Tongue (tissue), 2 donors: ENCODE results near the gene MASP1. TPM values are rescaled to one million over a fixed set of nuclear protein-coding genes. Genes with fewer than 3 reads are reported as not detected.

Source experiments
- DNase-seq: peaks from one replicate; pipeline ENCODE4 v3.0.0-alpha.2; 2015
- total RNA-seq: library from RNA; depleted of rRNA; stranded (reverse); fragments of >200 nt; gene quantifications from one replicate; pipeline ENCODE4 v1.2.3, GENCODE V29; 2014

The MASP1 gene
- total RNA-seq = 12.0 TPM

GRCh38 chr3:187291512-187292132 lies at the start of gene MASP1:
Gene MASP1, minus strand, starts transcription at chr3:187291737. Its CDS starts 105 bp downstream, at chr3:187291632.
- DNase-seq = peak; percentile 24

GRCh38 chr3:187340578-187340977 lies 49.0 kb upstream of the MASP1 start:
- no peak for DNase-seq

GRCh38 chr3:187336322-187336721 lies 44.8 kb upstream of the MASP1 start:
- DNase-seq = no peak

- DNase-seq = no peak
Measured at GRCh38 chr3:187334904-187335303, 43.4 kb upstream of the MASP1 start.

- DNase-seq = no peak
Measured at GRCh38 chr3:187328691-187329090, 37.2 kb upstream of the MASP1 start.

- no peak for DNase-seq
Measured at GRCh38 chr3:187327845-187328244, 36.3 kb upstream of the MASP1 start.

- no peak for DNase-seq
Measured at GRCh38 chr3:187325632-187326031, 34.1 kb upstream of the MASP1 start.

- DNase-seq = no peak
Measured at GRCh38 chr3:187323091-187323490, 31.6 kb upstream of the MASP1 start.

- DNase-seq = no peak
Measured at GRCh38 chr3:187322291-187322690, 30.8 kb upstream of the MASP1 start.

- DNase-seq = no peak
Measured at GRCh38 chr3:187321766-187322165, 30.2 kb upstream of the MASP1 start.

- peak; percentile 66 for DNase-seq
Measured at GRCh38 chr3:187319699-187320302, 28.3 kb upstream of the MASP1 start.

- peak; percentile 75 for DNase-seq
Measured at GRCh38 chr3:187318819-187319616, 27.5 kb upstream of the MASP1 start.

GRCh38 chr3:187315872-187316271 lies 24.3 kb upstream of the MASP1 start:
- DNase-seq = no peak

- DNase-seq = no peak
Measured at GRCh38 chr3:187314176-187314575, 22.6 kb upstream of the MASP1 start.

GRCh38 chr3:187310954-187311470 lies 19.5 kb upstream of the MASP1 start:
- DNase-seq = no peak

GRCh38 chr3:187310226-187310625 lies 18.7 kb upstream of the MASP1 start:
- no peak for DNase-seq

GRCh38 chr3:187305881-187306280 lies 14.3 kb upstream of the MASP1 start:
- DNase-seq = no peak

- no peak for DNase-seq
Measured at GRCh38 chr3:187299611-187300010, 8.1 kb upstream of the MASP1 start.

GRCh38 chr3:187296911-187297310 lies 5.4 kb upstream of the MASP1 start:
- no peak for DNase-seq

GRCh38 chr3:187296058-187296457 lies 4.5 kb upstream of the MASP1 start:
- DNase-seq = no peak

- no peak for DNase-seq
Measured at GRCh38 chr3:187295316-187296034, 3.9 kb upstream of the MASP1 start.
